ENCODE results near the gene IDH3A. TPM values are rescaled to one million over a fixed set of nuclear protein-coding genes. Genes with fewer than 3 reads are reported as not detected.

IDH3A gene
- total RNA-seq, 1 experiment from 2014 or later: 67.3 TPM

- no peaks in the 10 kb centered on the region for H3K9me3 Mint-ChIP-seq (ENCODE audit: unreplicated experiment)
- Histone ChIP-seq H3K36me3 (ENCODE audit: control insufficient read depth, insufficient read depth, low read length) (no peaks in the 10 kb centered on the region), H3K4me1 (no peaks in the 10 kb centered on the region), H3K9me3 (no peaks in the 10 kb centered on the region), H3K27me3 (replicated peaks; ENCODE audit: control insufficient read depth, insufficient read depth, low read length) (no peaks in the 10 kb centered on the region), H3K4me3 (ENCODE audit: low read depth, low read length) (no peak overlapping the region)
- CTCF ChIA-PET: no interaction called here
- TF ChIP-seq CTCF (IDR thresholded peaks at IDR 0.05; ENCODE audit: insufficient read depth in 1 of 2, low read depth in 1 of 2, low read length in 1 of 2, severe bottlenecking in 1 of 2, unreplicated experiment in 1 of 2): no peak
- no peak for DNase-seq
- H3K4me3 Mint-ChIP-seq (ENCODE audit: unreplicated experiment): no peak overlapping the region
- intact Hi-C loops (cut with micrococcal nuclease; ENCODE audit: unreplicated experiment): no loop called here
- H3K36me3 Mint-ChIP-seq (ENCODE audit: insufficient read depth, unreplicated experiment): no peaks in the 10 kb centered on the region
- no peaks in the 10 kb centered on the region for H3K4me1 Mint-ChIP-seq (ENCODE audit: low read depth, unreplicated experiment)
- POLR2A ChIA-PET: no interaction called here
- BruUV-seq (replicated peaks): no TSS peak
- H3K27ac Mint-ChIP-seq (ENCODE audit: unreplicated experiment): no peak overlapping the region
- H3K27me3 Mint-ChIP-seq (ENCODE audit: insufficient read depth, unreplicated experiment): no peaks in the 10 kb centered on the region
Measured at GRCh38 chr15:78208341-78208844, 59.2 kb downstream of the IDH3A start.

GRCh38 chr15:78208887-78209645, 59.9 kb downstream of the IDH3A start:
- no peaks in the 10 kb centered on the region for H3K9me3 Mint-ChIP-seq (ENCODE audit: unreplicated experiment)
- H3K27me3 Mint-ChIP-seq (ENCODE audit: insufficient read depth, unreplicated experiment): no peaks in the 10 kb centered on the region
- H3K27me3 ChIP-seq (replicated peaks; ENCODE audit: control insufficient read depth, insufficient read depth, low read length): no peaks in the 10 kb centered on the region
- intact Hi-C loops (cut with micrococcal nuclease; ENCODE audit: unreplicated experiment): no loop called here
- no peak overlapping the region for H3K27ac Mint-ChIP-seq (ENCODE audit: unreplicated experiment)
- H3K4me1 ChIP-seq: no peaks in the 10 kb centered on the region
- H3K9me3 ChIP-seq: no peaks in the 10 kb centered on the region
- no peaks in the 10 kb centered on the region for H3K36me3 ChIP-seq (ENCODE audit: control insufficient read depth, insufficient read depth, low read length)
- no peaks in the 10 kb centered on the region for H3K4me1 Mint-ChIP-seq (ENCODE audit: low read depth, unreplicated experiment)
- no peak overlapping the region for H3K4me3 ChIP-seq (ENCODE audit: low read depth, low read length)
- no peak for DNase-seq
- BruUV-seq (replicated peaks): no TSS peak
- no peaks in the 10 kb centered on the region for H3K36me3 Mint-ChIP-seq (ENCODE audit: insufficient read depth, unreplicated experiment)
- H3K4me3 Mint-ChIP-seq (ENCODE audit: unreplicated experiment): no peak overlapping the region
- ChIA-PET POLR2A (no interaction called here), CTCF (no interaction called here)
- TF ChIP-seq CTCF (IDR thresholded peaks at IDR 0.05; ENCODE audit: insufficient read depth in 1 of 2, low read depth in 1 of 2, low read length in 1 of 2, severe bottlenecking in 1 of 2, unreplicated experiment in 1 of 2): no peak

- H3K4me3 ChIP-seq (ENCODE audit: low read depth, low read length): no peak overlapping the region
- H3K36me3 ChIP-seq (ENCODE audit: control insufficient read depth, insufficient read depth, low read length): no peaks in the 10 kb centered on the region
- no peaks in the 10 kb centered on the region for H3K27me3 Mint-ChIP-seq (ENCODE audit: insufficient read depth, unreplicated experiment)
- H3K9me3 Mint-ChIP-seq (ENCODE audit: unreplicated experiment): no peaks in the 10 kb centered on the region
- no peaks in the 10 kb centered on the region for H3K27me3 ChIP-seq (replicated peaks; ENCODE audit: control insufficient read depth, insufficient read depth, low read length)
- H3K27ac Mint-ChIP-seq (ENCODE audit: unreplicated experiment): no peak overlapping the region
- intact Hi-C loops (cut with micrococcal nuclease; ENCODE audit: unreplicated experiment): no loop called here
- H3K9me3 ChIP-seq: no peaks in the 10 kb centered on the region
- H3K4me1 Mint-ChIP-seq (ENCODE audit: low read depth, unreplicated experiment): no peaks in the 10 kb centered on the region
- BruUV-seq (replicated peaks): no TSS peak
- CTCF ChIA-PET: no interaction called here
- POLR2A ChIA-PET: no interaction called here
- TF ChIP-seq CTCF (IDR thresholded peaks at IDR 0.05; ENCODE audit: insufficient read depth in 1 of 2, low read depth in 1 of 2, low read length in 1 of 2, severe bottlenecking in 1 of 2, unreplicated experiment in 1 of 2): no peak
- no peaks in the 10 kb centered on the region for H3K4me1 ChIP-seq
- no peak for DNase-seq
- no peak overlapping the region for H3K4me3 Mint-ChIP-seq (ENCODE audit: unreplicated experiment)
- H3K36me3 Mint-ChIP-seq (ENCODE audit: insufficient read depth, unreplicated experiment): no peaks in the 10 kb centered on the region
Measured at GRCh38 chr15:78209646-78210348, 60.6 kb downstream of the IDH3A start.
